GM13976 (cell line): ENCODE results near the gene SREK1.
A peak's percentile ranks its signal among the peaks of the same experiment; 100 is the strongest.
"Not testable (repeated sequence)": the region's sequence is repeated elsewhere in the genome, so short reads cannot be mapped to it uniquely, and the experiment has no call there.

Experiments used
- DNase-seq: peaks from one replicate; pipeline ENCODE4 v3.0.0; 2012; ENCODE audit warnings: low spot score
- in situ Hi-C: fragments of 300-500 bp; cut with MboI; formaldehyde crosslinking; loops from one replicate; pipeline ENCODE4 v1.12.0; 2022; ENCODE audit warnings: low sequenced_read_pairs, mixed read lengths, inconsistent platforms; ENCODE audit not compliant: unreplicated experiment
- TF ChIP-seq, protein P1 (sequence below): IDR thresholded peaks from 2 replicates; pipeline ENCODE4 v1.5.1; 2012; ENCODE audit warnings: borderline replicate concordance, mild to moderate bottlenecking; ENCODE audit not compliant: insufficient read depth; ENCODE audit errors: extremely low read depth, missing control alignments, control extremely low read depth

The SREK1 gene

DNA sequence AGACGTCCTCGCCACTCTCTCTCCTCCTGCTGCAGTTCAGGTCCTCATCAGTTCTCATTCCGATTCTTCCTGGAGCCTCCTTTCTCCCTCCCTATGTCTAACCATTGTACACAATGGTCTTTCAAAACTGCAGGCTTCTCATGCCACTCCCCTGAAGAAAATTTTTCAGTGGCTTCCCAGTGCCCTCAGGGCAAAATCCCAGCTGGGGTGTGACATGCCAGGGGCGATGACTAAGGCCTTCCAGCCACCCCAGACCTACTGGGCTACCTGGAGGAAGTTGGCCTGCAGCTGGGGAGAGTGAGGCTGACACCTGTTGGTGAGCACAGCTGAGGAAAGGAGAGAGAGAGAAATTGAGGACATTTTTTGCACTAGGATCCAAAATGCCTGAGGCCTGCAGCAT lies 65.2 kb downstream of the SREK1 start:
- TF ChIP-seq, protein P1, sequence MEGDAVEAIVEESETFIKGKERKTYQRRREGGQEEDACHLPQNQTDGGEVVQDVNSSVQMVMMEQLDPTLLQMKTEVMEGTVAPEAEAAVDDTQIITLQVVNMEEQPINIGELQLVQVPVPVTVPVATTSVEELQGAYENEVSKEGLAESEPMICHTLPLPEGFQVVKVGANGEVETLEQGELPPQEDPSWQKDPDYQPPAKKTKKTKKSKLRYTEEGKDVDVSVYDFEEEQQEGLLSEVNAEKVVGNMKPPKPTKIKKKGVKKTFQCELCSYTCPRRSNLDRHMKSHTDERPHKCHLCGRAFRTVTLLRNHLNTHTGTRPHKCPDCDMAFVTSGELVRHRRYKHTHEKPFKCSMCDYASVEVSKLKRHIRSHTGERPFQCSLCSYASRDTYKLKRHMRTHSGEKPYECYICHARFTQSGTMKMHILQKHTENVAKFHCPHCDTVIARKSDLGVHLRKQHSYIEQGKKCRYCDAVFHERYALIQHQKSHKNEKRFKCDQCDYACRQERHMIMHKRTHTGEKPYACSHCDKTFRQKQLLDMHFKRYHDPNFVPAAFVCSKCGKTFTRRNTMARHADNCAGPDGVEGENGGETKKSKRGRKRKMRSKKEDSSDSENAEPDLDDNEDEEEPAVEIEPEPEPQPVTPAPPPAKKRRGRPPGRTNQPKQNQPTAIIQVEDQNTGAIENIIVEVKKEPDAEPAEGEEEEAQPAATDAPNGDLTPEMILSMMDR = peak; percentile 3
- DNase-seq = no peak

DNA sequence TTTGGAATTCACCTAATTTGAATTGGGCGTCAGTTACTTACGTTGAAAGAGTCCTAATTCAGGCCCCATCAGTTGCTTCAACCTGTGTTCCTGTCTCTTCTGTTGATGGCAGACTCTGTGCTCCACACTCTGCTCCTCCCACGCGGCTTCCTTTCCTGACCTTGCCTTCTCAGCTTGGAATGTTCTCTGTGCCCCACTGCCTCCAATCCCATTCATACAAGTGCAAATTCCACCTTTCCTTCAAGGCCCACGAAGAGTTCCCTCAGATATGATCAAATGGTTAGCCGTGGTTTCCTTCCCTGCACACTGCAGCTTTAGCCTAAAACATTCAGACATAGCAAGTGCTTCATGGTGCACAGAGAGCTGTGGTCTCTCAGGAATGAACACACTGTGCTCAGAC lies 65.7 kb downstream of the SREK1 start:
- in situ Hi-C loops = no loop called here
- TF ChIP-seq, protein P1 = no peak
- no peak for DNase-seq

More for the DNA sequence above, 65.2 kb downstream of the SREK1 start:
- in situ Hi-C loops = no loop called here

DNA sequence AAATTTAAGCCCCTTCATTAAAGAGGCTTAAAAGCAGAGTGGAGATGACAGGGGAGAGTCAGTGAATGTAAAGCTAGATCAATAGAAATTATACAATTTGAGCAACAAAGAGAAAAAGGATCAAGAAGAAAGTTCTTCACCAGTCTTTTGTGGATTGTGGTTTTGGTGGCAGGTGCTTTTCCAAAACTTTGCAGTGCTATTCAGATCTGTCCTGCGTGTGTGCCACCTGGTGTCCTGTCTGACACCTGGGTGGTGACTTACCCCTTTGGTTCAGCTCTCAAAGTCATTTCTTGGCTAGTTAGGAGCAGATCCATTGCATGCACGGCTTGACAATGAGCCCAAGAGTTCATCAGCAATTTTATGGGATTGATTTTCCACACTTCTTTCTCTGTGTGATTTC lies 69.4 kb downstream of the SREK1 start:
- in situ Hi-C loops = no loop called here
- TF ChIP-seq, protein P1 = no peak
- DNase-seq = no peak

DNA sequence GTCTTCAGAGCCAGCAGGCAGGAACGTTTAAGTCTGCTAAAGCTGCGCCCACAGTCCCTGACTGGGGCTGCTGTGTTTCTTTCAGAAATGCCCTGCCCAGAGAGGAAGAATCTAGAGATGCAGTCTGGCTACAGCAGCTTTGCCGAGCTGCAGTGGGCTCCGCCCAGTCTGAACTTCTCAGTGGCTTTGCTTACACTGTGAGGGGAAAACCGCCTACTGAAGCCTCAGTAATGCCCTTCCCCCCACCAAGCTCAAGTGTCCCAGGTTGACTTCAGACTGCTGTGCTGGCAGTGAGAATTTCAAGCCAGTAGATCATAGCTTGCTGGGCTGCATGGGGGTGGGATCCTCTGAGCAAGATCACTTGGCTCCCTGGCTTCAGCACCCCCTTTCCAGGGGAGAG lies 78.4 kb downstream of the SREK1 start:
- TF ChIP-seq, protein P1 = no peak
- no peak for DNase-seq
- in situ Hi-C loops = no loop called here

DNA sequence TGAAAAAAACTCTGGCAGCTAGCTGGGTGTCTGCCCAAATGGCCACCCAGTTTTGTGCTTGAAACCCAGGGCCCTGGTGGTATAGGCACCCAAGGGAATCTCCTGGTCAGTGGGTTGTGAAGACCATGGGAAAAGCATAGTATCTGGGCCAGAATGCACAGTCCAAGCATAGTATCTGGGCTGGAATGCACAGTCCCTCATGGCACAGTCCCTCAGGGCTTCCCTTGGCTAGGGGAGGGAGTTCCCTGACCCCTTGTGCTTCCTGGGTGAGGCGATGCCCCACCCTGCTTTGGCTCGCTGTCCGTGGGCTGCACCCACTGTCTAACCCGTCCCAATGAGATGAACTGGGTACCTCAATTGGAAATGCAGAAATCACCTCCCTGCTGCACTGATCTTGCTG lies 78.8 kb downstream of the SREK1 start:
- DNase-seq, in situ Hi-C loops: not testable (repeated sequence)

DNA sequence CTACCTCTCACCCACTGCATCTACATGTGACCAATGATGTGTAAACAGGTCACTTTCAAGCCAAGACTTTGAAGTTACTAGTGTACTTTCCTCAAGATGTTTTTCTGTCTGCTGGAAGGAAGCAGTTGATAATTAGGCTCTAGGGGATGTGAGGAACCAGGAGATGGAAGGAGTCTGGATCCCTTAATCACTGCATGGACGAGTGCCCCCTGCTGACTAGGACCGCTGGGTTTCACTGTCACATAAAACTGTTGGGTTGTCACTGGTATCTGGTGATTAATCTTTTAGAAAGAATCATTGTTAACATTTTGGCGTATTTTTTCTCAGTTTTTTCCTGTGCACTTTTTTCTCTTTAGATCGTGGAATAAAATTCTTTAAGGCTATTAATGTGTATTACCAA lies 79.5 kb downstream of the SREK1 start:
- DNase-seq = peak; percentile 23
- in situ Hi-C loops = no loop called here
- TF ChIP-seq, protein P1 = no peak

DNA sequence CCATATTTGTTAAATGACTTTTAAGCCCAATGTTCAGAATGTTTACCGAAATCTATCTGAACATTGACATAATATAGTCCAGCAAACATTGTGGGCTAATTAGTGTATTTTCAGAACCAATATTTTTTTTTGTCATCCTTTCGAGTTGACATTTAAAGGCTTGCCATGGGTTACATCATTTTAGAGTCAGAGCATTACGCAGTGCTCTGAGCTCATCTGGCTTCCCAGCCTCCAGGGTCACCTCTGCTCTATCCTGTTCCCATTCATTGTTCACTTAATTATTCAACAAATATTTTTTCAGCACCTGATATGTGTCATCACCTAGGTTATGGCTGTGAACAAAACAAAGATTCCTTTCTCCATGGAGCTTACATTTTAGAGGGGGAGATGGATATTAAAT lies 80.2 kb downstream of the SREK1 start:
- in situ Hi-C loops = no loop called here
- no peak for DNase-seq
- TF ChIP-seq, protein P1 = no peak
